Caco-2 (cell line): ENCODE results near the gene BGLAP. TPM values are rescaled to one million over a fixed set of nuclear protein-coding genes. Genes with fewer than 3 reads are reported as not detected.

ENCODE experiments used
- BruUV-seq: library from RNA; stranded (reverse); fragments of 400-500 nt; replicated peaks from 2 replicates; lab custom pipeline; 2021; lab: Mats Ljungman, UMichigan
- CTCF ChIA-PET: fragments of 300-600 bp; sonication (Branson Sonifier 250); formaldehyde crosslinking; loops from one replicate; lab custom pipeline; 2022; ENCODE audit warnings: antibody characterized with exemption; lab: Charles Lee
- POLR2A ChIA-PET: fragments of 300-600 bp; sonication (Branson Sonifier 250); formaldehyde crosslinking; loops from one replicate; lab custom pipeline; 2022; ENCODE audit warnings: antibody characterized with exemption; lab: Charles Lee
- DNase-seq, 2 experiments: peaks; one replicate each; pipeline versions ENCODE4 v3.0.0 to v3.0.0-alpha.2; 2020 to 2022
- H3K27me3 ChIP-seq: replicated peaks from 2 replicates; pipeline ENCODE4 v1.6.0; 2011; ENCODE audit warnings: low read length; ENCODE audit not compliant: control insufficient read depth, insufficient read depth
- H3K36me3 ChIP-seq: 2 replicates; pipeline ENCODE4 v1.5.1; 2011; ENCODE audit warnings: low read length; ENCODE audit not compliant: control insufficient read depth, insufficient read depth
- H3K4me1 ChIP-seq: fragments of 250-450 bp; sonication (Bioruptor Pico); 2 replicates; pipeline ENCODE4 v1.5.1; 2020; ENCODE audit warnings: mild to moderate bottlenecking
- H3K4me3 ChIP-seq: 2 replicates; pipeline ENCODE4 v1.5.1; 2011; ENCODE audit warnings: low read depth, mild to moderate bottlenecking, control low read depth, low read length
- H3K9me3 ChIP-seq: fragments of 250-450 bp; sonication (Bioruptor Pico); 2 replicates; pipeline ENCODE4 v1.5.1; 2020; ENCODE audit warnings: mild to moderate bottlenecking, moderate library complexity
- H3K27ac Mint-ChIP-seq: one replicate; pipeline ENCODE4 v1.8.0; 2022; ENCODE audit warnings: mixed read lengths; ENCODE audit not compliant: unreplicated experiment
- H3K27me3 Mint-ChIP-seq: one replicate; pipeline ENCODE4 v1.8.0; 2022; ENCODE audit warnings: mixed read lengths; ENCODE audit not compliant: insufficient read depth, unreplicated experiment
- H3K36me3 Mint-ChIP-seq: one replicate; pipeline ENCODE4 v1.8.0; 2022; ENCODE audit warnings: mild to moderate bottlenecking, mixed read lengths; ENCODE audit not compliant: insufficient read depth, unreplicated experiment
- H3K4me1 Mint-ChIP-seq: one replicate; pipeline ENCODE4 v1.8.0; 2022; ENCODE audit warnings: low read depth, mixed read lengths; ENCODE audit not compliant: unreplicated experiment
- H3K4me3 Mint-ChIP-seq: one replicate; pipeline ENCODE4 v1.8.0; 2022; ENCODE audit warnings: mild to moderate bottlenecking, moderate library complexity, mixed read lengths; ENCODE audit not compliant: unreplicated experiment
- H3K9me3 Mint-ChIP-seq: one replicate; pipeline ENCODE4 v1.8.0; 2022; ENCODE audit warnings: mixed read lengths; ENCODE audit not compliant: unreplicated experiment
- intact Hi-C: fragments of 100-400 bp; cut with micrococcal nuclease; formaldehyde crosslinking; loops from one replicate; pipeline ENCODE4 v1.10.0; 2022; ENCODE audit not compliant: unreplicated experiment
- total RNA-seq: library from RNA; stranded (reverse); gene quantifications from 2 replicates; pipeline ENCODE4 v1.2.3, GENCODE V29; 2022
- TF ChIP-seq, protein P1 (sequence below), 2 experiments: fragments of 200-600 bp in 1 of 2; IDR thresholded peaks; 1 replicate in 1 of 2; 2 replicates in 1 of 2; pipeline versions ENCODE4 v1.5.1 to v1.8.0; 2011 to 2022; ENCODE audit warnings: antibody characterized with exemption in 1 of 2, control low read depth in 1 of 2, inconsistent platforms in 1 of 2, low read depth in 1 of 2, low read length in 1 of 2, mild to moderate bottlenecking in 1 of 2, moderate library complexity in 1 of 2; ENCODE audit not compliant: insufficient read depth in 1 of 2, severe bottlenecking in 1 of 2, unreplicated experiment in 1 of 2

Gene BGLAP
- total RNA-seq, 1 experiment from 2014 or later: 2.0 TPM

DNA sequence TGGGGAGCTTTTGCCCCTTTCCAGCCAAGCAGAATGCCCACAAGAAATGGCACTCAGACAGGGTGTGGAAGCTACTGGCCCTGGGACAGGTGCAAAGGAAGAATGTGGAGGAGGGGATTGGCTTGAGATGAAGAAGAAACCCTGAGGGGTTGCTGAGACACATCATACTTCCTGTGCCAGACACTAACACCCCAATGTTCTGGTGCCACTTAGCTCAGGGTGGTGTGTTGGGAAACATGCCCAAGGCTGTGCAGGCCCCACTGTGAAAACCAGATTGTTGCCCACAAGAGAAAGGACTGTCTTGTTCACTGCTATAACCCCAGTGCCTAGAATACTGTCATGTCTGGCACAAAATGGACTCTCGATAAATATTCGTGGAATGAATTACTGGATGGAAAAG, 15.7 kb downstream of the BGLAP start:
- no peak overlapping the region for H3K27ac Mint-ChIP-seq
- CTCF ChIA-PET: interaction anchor here (0.6 kb wide), 1 partner anchor 33 kb away, joined by 5 read pairs; no protein-coding TSS in a partner anchor
- no peaks in the 10 kb centered on the region for H3K9me3 ChIP-seq

DNA sequence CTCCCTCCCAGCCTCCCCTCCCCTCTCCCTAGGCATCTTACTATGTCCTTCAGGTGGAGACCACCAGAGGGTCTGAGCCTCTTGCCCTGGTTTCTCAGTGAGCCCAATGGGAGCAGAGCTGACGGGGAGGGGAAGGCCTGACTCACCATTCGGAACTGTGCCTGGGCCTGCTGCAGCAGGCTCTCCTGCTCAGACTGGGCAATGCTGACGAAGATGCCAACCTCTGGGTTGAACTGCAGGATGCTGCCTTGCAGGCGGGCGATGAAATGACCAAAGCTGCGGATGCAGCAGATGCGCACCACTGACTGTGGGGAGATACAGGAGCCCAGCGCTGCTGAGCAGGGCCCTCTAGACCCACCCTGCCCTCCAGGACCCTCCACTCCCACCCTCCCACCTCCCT, 16.9 kb downstream of the BGLAP start:
- H3K36me3 Mint-ChIP-seq: peaks cover 84% of the 10 kb centered on the region
- CTCF ChIA-PET: no interaction called here

More for the DNA sequence above, 15.7 kb downstream of the BGLAP start:
- peaks cover 12% of the 10 kb centered on the region for H3K36me3 ChIP-seq
- no peaks in the 10 kb centered on the region for H3K4me1 ChIP-seq
- H3K27me3 Mint-ChIP-seq: no peaks in the 10 kb centered on the region
- H3K4me1 Mint-ChIP-seq: no peaks in the 10 kb centered on the region
- H3K4me3 Mint-ChIP-seq: no peak overlapping the region
- TF ChIP-seq, protein P1, sequence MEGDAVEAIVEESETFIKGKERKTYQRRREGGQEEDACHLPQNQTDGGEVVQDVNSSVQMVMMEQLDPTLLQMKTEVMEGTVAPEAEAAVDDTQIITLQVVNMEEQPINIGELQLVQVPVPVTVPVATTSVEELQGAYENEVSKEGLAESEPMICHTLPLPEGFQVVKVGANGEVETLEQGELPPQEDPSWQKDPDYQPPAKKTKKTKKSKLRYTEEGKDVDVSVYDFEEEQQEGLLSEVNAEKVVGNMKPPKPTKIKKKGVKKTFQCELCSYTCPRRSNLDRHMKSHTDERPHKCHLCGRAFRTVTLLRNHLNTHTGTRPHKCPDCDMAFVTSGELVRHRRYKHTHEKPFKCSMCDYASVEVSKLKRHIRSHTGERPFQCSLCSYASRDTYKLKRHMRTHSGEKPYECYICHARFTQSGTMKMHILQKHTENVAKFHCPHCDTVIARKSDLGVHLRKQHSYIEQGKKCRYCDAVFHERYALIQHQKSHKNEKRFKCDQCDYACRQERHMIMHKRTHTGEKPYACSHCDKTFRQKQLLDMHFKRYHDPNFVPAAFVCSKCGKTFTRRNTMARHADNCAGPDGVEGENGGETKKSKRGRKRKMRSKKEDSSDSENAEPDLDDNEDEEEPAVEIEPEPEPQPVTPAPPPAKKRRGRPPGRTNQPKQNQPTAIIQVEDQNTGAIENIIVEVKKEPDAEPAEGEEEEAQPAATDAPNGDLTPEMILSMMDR (IDR thresholded peaks at IDR 0.05; ENCODE audit: insufficient read depth in 1 of 2, low read depth in 1 of 2, low read length in 1 of 2, severe bottlenecking in 1 of 2, unreplicated experiment in 1 of 2): no peak
- no peaks in the 10 kb centered on the region for H3K27me3 ChIP-seq
- H3K9me3 Mint-ChIP-seq: no peaks in the 10 kb centered on the region
- no TSS peak for BruUV-seq
- intact Hi-C loops: no loop called here
- POLR2A ChIA-PET: no interaction called here
- H3K4me3 ChIP-seq: no peak overlapping the region
- DNase-seq: no peak
- H3K36me3 Mint-ChIP-seq: peaks cover 84% of the 10 kb centered on the region

DNA sequence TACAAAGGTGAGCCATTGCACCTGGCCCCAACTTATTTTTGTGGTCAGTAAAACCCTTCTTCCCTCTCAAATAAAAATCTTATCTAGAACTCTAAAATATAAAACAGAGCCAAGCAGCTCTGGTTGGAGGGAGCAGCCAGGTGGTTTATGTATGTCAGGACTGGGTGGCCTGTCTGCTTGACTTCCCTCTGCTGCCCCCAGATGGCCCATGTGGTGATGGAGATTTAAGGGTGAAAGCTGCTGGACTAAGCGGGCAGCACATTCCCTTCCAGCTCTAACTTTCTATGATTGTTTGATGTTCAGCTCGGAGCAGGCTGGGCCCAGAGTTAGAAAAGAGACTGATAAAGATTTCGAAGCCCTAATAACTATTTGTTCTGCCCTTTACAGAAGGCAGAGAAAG, 17.8 kb downstream of the BGLAP start:
- TF ChIP-seq, protein P1 (IDR thresholded peaks at IDR 0.05; ENCODE audit: insufficient read depth in 1 of 2, low read depth in 1 of 2, low read length in 1 of 2, severe bottlenecking in 1 of 2, unreplicated experiment in 1 of 2): peak in 1 of 2 experiments; percentile 28
- no TSS peak for BruUV-seq
- intact Hi-C loops: no loop called here
- peak in 1 of 2 experiments; percentile 42 for DNase-seq
- H3K36me3 ChIP-seq: peaks cover 13% of the 10 kb centered on the region
- POLR2A ChIA-PET: no interaction called here
- Mint-ChIP-seq H3K36me3 (peaks cover 84% of the 10 kb centered on the region), H3K27me3 (no peaks in the 10 kb centered on the region), H3K4me3 (no peak overlapping the region), H3K4me1 (no peaks in the 10 kb centered on the region), H3K27ac (no peak overlapping the region), H3K9me3 (no peaks in the 10 kb centered on the region)
- no peaks in the 10 kb centered on the region for H3K27me3 ChIP-seq
- no peaks in the 10 kb centered on the region for H3K9me3 ChIP-seq
- no peaks in the 10 kb centered on the region for H3K4me1 ChIP-seq
- CTCF ChIA-PET: interaction anchor here (0.5 to 1.4 kb wide), 7 partner anchors 12 to 130 kb away, joined by 3 to 6 read pairs (median 4); no protein-coding TSS in a partner anchor
- no peak overlapping the region for H3K4me3 ChIP-seq

More for the DNA sequence above, 16.9 kb downstream of the BGLAP start:
- no TSS peak for BruUV-seq
- H3K4me3 Mint-ChIP-seq: no peak overlapping the region
- no peaks in the 10 kb centered on the region for H3K9me3 Mint-ChIP-seq
- Histone ChIP-seq H3K4me3 (no peak overlapping the region), H3K9me3 (no peaks in the 10 kb centered on the region), H3K4me1 (no peaks in the 10 kb centered on the region), H3K27me3 (no peaks in the 10 kb centered on the region), H3K36me3 (peaks cover 13% of the 10 kb centered on the region)
- H3K4me1 Mint-ChIP-seq: no peaks in the 10 kb centered on the region
- TF ChIP-seq, protein P1 (IDR thresholded peaks at IDR 0.05; ENCODE audit: insufficient read depth in 1 of 2, low read depth in 1 of 2, low read length in 1 of 2, severe bottlenecking in 1 of 2, unreplicated experiment in 1 of 2): no peak
- no peaks in the 10 kb centered on the region for H3K27me3 Mint-ChIP-seq
- no peak for DNase-seq
- no peak overlapping the region for H3K27ac Mint-ChIP-seq
- POLR2A ChIA-PET: no interaction called here
- intact Hi-C loops: no loop called here
